ENCODE results near the gene DNAJB13.
"Not testable (repeated sequence)": the region's sequence is repeated elsewhere in the genome, so short reads cannot be mapped to it uniquely, and the experiment has no call there.

Gene DNAJB13

GRCh38 chr11:73950869-73951710 lies at the start of gene DNAJB13:
Gene DNAJB13 (plus strand): TSS chr11:73951026. CDS start chr11:73951070, 44 bp downstream.
- DNase-seq = no peak

GRCh38 chr11:73902303-73902702 lies 48.5 kb upstream of the DNAJB13 start:
- no peak for DNase-seq

- peak in 1 of 2 donors; percentile 2 for DNase-seq
These were observed 43.6 kb upstream of the DNAJB13 start for GRCh38 chr11:73907191-73907590.

- DNase-seq = no peak
These were observed 38.8 kb upstream of the DNAJB13 start for GRCh38 chr11:73912026-73912425.

GRCh38 chr11:73913472-73913871 lies 37.4 kb upstream of the DNAJB13 start:
- no peak for DNase-seq

GRCh38 chr11:73914284-73914683 lies 36.5 kb upstream of the DNAJB13 start:
- DNase-seq = no peak

GRCh38 chr11:73916435-73916834 lies 34.4 kb upstream of the DNAJB13 start:
- DNase-seq = no peak

- no peak for DNase-seq
These were observed 29.6 kb upstream of the DNAJB13 start for GRCh38 chr11:73921180-73921579.

- no peak for DNase-seq
These were observed 21.4 kb upstream of the DNAJB13 start for GRCh38 chr11:73929388-73929787.

- no peak for DNase-seq
These were observed 19.7 kb upstream of the DNAJB13 start for GRCh38 chr11:73931039-73931645.

- no peak for DNase-seq
These were observed 18.9 kb upstream of the DNAJB13 start for GRCh38 chr11:73931951-73932350.

- no peak for DNase-seq
These were observed 18.0 kb upstream of the DNAJB13 start for GRCh38 chr11:73932781-73933180.

- DNase-seq = not testable (repeated sequence)
These were observed 14.8 kb upstream of the DNAJB13 start for GRCh38 chr11:73936047-73936446.

GRCh38 chr11:73939096-73939495 lies 11.7 kb upstream of the DNAJB13 start:
- DNase-seq = no peak

- no peak for DNase-seq
These were observed 9.8 kb upstream of the DNAJB13 start for GRCh38 chr11:73940801-73941570.

- DNase-seq = no peak
These were observed 8.8 kb upstream of the DNAJB13 start for GRCh38 chr11:73942010-73942409.

- no peak for DNase-seq
These were observed 6.7 kb upstream of the DNAJB13 start for GRCh38 chr11:73944085-73944484.

GRCh38 chr11:73944901-73945300 lies 5.9 kb upstream of the DNAJB13 start:
- DNase-seq = no peak

GRCh38 chr11:73945396-73945795 lies 5.4 kb upstream of the DNAJB13 start:
- DNase-seq = no peak

GRCh38 chr11:73946798-73947458 lies 3.9 kb upstream of the DNAJB13 start:
- no peak for DNase-seq

- DNase-seq = no peak
These were observed 1.6 kb upstream of the DNAJB13 start for GRCh38 chr11:73949246-73949645.

- no peak for DNase-seq
These were observed 914 bp upstream of the DNAJB13 start for GRCh38 chr11:73949912-73950311.

GRCh38 chr11:73951797-73952196 lies 971 bp downstream of the DNAJB13 start:
- no peak for DNase-seq

Data from activated CD4-positive, alpha-beta T cell treated with anti-CD3 and anti-CD28 coated beads for 4 hours (primary cell).